Esophagus squamous epithelium (tissue), 4 donors: ENCODE results near the gene CASK.

Source experiments
- CTCF ChIP-seq, 6 experiments: fragments of 450-650 bp in 4 of 6; fragments of 200-600 bp in 2 of 6; sonication (generic) in 2 of 6; IDR thresholded peaks; one replicate each; pipeline ENCODE4 v1.5.1; 2016 to 2019; ENCODE audit warnings: antibody characterized with exemption in 6 of 6, mild to moderate bottlenecking in 4 of 6, moderate library complexity in 4 of 6
- POLR2A ChIP-seq, 4 donors: fragments of 450-650 bp; IDR thresholded peaks; one replicate each; pipeline ENCODE4 v1.6.1; 2017; ENCODE audit warnings: antibody characterized with exemption in 4 of 4, mild to moderate bottlenecking in 4 of 4, moderate library complexity in 3 of 4

GRCh38 chrX:41728125-41728524 is 195.2 kb downstream of the CASK start:
- TF ChIP-seq POLR2A (IDR thresholded peaks at IDR 0.05) (no peak), CTCF (IDR thresholded peaks at IDR 0.05) (no peak)
